ENCODE results near the gene UTP4. TPM values are rescaled to one million over a fixed set of nuclear protein-coding genes. Genes with fewer than 3 reads are reported as not detected.
A peak's percentile ranks its signal among the peaks of the same experiment; 100 is the strongest.

Gene UTP4
- total and polyA plus RNA-seq, 12 donors, result 8.8 to 51.2 (median 24.0) TPM

DNA sequence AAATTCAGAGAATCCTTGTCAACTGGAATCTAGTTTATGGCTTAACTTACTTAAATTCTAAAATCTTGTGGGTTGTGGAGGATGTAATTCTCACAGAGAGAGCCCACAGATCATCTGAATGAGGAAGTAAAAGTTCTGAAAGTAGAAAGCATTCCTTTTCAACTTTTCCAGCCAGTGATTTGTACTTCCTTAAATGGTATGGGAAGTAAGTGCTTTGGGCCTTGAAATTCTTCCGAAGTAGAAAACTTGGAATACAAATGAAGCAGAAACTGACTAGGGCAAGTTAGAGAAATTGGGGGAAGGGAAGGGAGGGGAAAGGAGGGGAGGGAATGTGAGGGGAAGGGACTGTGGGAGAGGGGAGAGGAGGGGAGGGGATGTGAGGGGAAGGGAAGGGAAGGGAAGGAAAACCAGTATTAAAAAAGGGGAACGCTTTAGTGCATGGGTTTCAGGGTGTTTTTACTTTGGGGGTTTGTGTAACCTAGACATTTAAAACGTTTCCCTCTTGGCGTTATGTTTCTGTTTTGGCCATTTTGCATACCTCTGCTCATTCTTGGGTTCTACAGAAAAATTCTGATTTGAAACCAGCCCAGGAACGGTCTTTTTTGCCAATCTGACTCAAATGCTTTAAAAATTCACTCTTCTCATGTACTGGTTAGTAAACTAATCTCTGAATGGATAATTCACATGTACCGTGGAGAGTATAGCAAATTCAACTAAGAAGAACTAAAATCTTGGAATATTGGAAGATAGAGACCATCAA, 39.1 kb downstream of the UTP4 start:
- Histone ChIP-seq H3K36me3 (replicated peaks in 1 of 2) (peaks cover 0 to 24% of the 10 kb centered on the region in 2 donors), H3K9me3 (replicated peaks in 1 of 3) (no peaks in the 10 kb centered on the region), H3K4me3 (no peak overlapping the region), H3K27ac (peak overlapping the region in 4 of 5 donors; percentile 32 to 82 (median 70)), H3K4me1 (replicated peaks in 1 of 2) (peaks cover 11 to 28% of the 10 kb centered on the region in 2 donors), H3K27me3 (no peaks in the 10 kb centered on the region)
- intact Hi-C loops (cut with DNase I), result no loop called here
- no peak for TF ChIP-seq POLR2A (IDR thresholded peaks at IDR 0.05)
- TF ChIP-seq, protein P1, sequence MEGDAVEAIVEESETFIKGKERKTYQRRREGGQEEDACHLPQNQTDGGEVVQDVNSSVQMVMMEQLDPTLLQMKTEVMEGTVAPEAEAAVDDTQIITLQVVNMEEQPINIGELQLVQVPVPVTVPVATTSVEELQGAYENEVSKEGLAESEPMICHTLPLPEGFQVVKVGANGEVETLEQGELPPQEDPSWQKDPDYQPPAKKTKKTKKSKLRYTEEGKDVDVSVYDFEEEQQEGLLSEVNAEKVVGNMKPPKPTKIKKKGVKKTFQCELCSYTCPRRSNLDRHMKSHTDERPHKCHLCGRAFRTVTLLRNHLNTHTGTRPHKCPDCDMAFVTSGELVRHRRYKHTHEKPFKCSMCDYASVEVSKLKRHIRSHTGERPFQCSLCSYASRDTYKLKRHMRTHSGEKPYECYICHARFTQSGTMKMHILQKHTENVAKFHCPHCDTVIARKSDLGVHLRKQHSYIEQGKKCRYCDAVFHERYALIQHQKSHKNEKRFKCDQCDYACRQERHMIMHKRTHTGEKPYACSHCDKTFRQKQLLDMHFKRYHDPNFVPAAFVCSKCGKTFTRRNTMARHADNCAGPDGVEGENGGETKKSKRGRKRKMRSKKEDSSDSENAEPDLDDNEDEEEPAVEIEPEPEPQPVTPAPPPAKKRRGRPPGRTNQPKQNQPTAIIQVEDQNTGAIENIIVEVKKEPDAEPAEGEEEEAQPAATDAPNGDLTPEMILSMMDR (IDR thresholded peaks at IDR 0.05), result no peak
- DNase-seq, result peak in 1 of 7 donors; percentile 2
- 44 to 52% (median 50%) methylated on average over 6 of the region's 6 CpGs for WGBS, 4 donors

DNA sequence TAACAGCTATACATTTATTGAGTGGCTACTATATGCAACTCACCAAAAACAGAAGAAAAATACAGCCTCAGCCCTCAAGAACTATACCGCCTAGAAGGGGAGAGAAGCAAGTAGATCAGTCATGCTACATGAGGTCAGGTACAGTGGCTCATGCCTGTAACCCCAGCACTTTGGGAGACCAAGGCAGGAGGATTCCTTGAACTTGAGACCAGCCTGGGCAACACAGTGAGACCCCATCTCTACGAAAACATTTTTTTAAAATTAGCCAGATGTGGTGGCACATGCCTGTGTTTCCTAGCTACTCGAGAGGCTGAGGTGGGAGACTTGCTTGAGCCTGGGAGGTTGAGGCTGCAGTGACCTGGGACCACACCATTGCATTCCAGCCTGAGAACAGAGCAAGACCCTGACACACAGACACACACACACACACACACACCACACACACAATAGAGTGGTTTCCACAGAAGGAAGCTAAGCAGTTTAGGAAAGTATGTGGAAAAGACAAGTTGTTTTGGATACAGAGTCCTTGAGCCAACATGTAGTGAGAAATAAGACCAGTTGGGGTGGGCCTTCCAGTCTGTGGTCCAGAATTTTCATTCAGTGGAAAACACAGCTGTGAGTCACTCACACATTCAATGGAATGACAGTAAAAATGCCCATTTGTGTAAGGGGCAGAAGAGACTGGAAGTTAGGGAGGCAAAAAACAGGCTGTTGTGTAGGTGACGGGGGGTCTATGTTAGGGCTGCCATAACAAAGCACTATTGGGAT, 43.8 kb downstream of the UTP4 start:
- Histone ChIP-seq H3K4me3 (no peak overlapping the region), H3K9me3 (replicated peaks in 1 of 3) (no peaks in the 10 kb centered on the region), H3K27ac (no peak overlapping the region), H3K36me3 (replicated peaks in 1 of 2) (no peaks in the 10 kb centered on the region), H3K4me1 (replicated peaks in 1 of 2) (peaks cover 22 to 46% of the 10 kb centered on the region in 2 donors), H3K27me3 (no peaks in the 10 kb centered on the region)
- DNase-seq, result no peak
- TF ChIP-seq POLR2A (IDR thresholded peaks at IDR 0.05), result no peak
- TF ChIP-seq, protein P1 (IDR thresholded peaks at IDR 0.05), result no peak
- intact Hi-C loops (cut with DNase I), result no loop called here
- whole genome bisulfite sequencing, 4 donors, result 90 to 97% (median 96%) methylated on average over 3 to 4 of the region's 4 CpGs

DNA sequence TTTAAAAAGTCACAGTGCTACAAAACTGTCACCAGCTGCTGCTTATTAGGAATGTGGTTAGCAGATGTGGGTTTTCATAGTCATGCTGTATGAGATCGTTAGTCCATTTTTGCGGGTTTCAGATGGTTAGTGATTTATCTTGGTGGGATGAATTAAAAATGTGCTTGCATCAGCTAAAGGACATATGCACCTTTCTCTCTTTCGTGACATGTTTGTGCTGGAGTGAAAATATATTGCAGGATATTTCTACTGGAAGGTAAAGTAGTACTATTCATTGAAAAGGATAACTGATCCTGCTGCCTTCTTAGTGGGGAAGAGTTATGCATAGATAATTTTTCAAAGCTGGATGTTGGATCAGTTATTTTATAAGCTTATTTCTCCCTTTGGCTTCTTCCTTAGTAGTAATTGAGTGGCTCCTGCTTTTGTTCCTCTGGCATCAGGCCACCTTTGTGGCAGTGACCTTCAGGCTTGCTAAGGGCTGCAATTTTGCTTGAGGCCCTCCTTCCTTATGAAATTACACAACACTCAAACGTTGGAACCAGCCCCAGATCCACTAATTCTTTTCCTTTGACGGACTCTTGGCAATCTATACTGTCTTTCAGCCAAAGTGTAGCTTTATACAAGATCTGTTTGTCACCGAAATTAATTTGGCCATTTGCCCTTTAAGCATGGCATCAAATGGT, 47.0 kb downstream of the UTP4 start:
- 2 to 10% (median 4%) methylated on average over 6 of the region's 6 CpGs for WGBS, 4 donors
- H3K27me3 ChIP-seq, result no peaks in the 10 kb centered on the region
- H3K9me3 ChIP-seq (replicated peaks in 1 of 3), result no peaks in the 10 kb centered on the region
- DNase-seq, result peak; percentile 88 to 97 (median 95)
- intact Hi-C loops (cut with DNase I), result no loop called here
- no peak for TF ChIP-seq POLR2A (IDR thresholded peaks at IDR 0.05)
- TF ChIP-seq, protein P1 (IDR thresholded peaks at IDR 0.05), result no peak
- peak overlapping the region; percentile 74 to 84 (median 81) for H3K27ac ChIP-seq
- H3K4me3 ChIP-seq, result no peak overlapping the region
- H3K36me3 ChIP-seq (replicated peaks in 1 of 2), result no peaks in the 10 kb centered on the region
- H3K4me1 ChIP-seq (replicated peaks in 1 of 2), result peaks cover 19 to 37% of the 10 kb centered on the region in 2 donors

DNA sequence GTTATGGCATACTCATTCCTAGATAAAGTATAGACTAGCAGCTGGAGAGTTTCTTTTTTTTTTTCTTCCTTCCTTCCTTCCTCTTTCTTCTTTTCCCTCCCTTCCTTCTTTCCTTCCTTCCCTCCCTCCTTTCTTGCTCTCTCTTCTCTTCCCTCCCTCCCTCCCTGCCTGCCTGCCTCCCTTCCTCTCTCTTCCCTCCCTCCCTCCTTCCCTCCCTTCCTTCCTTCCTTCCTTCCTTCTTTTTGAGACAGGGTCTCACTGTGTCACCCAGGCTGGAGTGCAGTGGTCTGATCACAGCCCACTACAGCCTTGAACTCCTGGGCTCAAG, 47.5 kb downstream of the UTP4 start:
- intact Hi-C loops (cut with DNase I), result no loop called here
- H3K27me3 ChIP-seq, result no peaks in the 10 kb centered on the region
- peaks cover 19 to 37% of the 10 kb centered on the region in 2 donors for H3K4me1 ChIP-seq (replicated peaks in 1 of 2)
- no peak overlapping the region for H3K4me3 ChIP-seq
- TF ChIP-seq, protein P1 (IDR thresholded peaks at IDR 0.05), result no peak
- no peak for TF ChIP-seq POLR2A (IDR thresholded peaks at IDR 0.05)
- H3K27ac ChIP-seq, result peak overlapping the region in 4 of 5 donors; percentile 42 to 84 (median 68)
- no peak for DNase-seq
- no peaks in the 10 kb centered on the region for H3K9me3 ChIP-seq (replicated peaks in 1 of 3)
- H3K36me3 ChIP-seq (replicated peaks in 1 of 2), result no peaks in the 10 kb centered on the region

Measured in adrenal gland (tissue), 12 donors.